CD4-positive, alpha-beta T cell treated with Interleukin-21 for 1 hour (primary cell): ENCODE results near the gene ECT2L.

Source experiments
- DNase-seq: peaks from one replicate; pipeline ENCODE4 v3.0.0-alpha.2; 2020

ECT2L gene

GRCh38 chr6:138795809-138796603, at the start of gene ECT2L:
ECT2L (plus strand) TSS chr6:138796087; CDS start chr6:138813275, 17,188 bp downstream.
- DNase-seq: no peak

- no peak for DNase-seq
Observed at GRCh38 chr6:138752017-138752416, 43.9 kb upstream of the ECT2L start.

GRCh38 chr6:138757136-138757535, 38.8 kb upstream of the ECT2L start:
- no peak for DNase-seq

- peak; percentile 53 for DNase-seq
Observed at GRCh38 chr6:138765896-138766655, 29.8 kb upstream of the ECT2L start.

- DNase-seq: no peak
Observed at GRCh38 chr6:138769102-138769676, 26.7 kb upstream of the ECT2L start.

GRCh38 chr6:138772596-138773176, 23.2 kb upstream of the ECT2L start:
- DNase-seq: no peak

- DNase-seq: peak; percentile 94
Observed at GRCh38 chr6:138773177-138774091, 22.5 kb upstream of the ECT2L start, which contains the start of gene CCDC28A. CCDC28A (plus strand) TSS chr6:138773769; CDS start chr6:138776121, 2,352 bp downstream.

- no peak for DNase-seq
Observed at GRCh38 chr6:138774370-138774769, 21.5 kb upstream of the ECT2L start.

- DNase-seq: no peak
Observed at GRCh38 chr6:138776659-138777058, 19.2 kb upstream of the ECT2L start.

GRCh38 chr6:138778331-138778730, 17.6 kb upstream of the ECT2L start:
- no peak for DNase-seq

- DNase-seq: no peak
Observed at GRCh38 chr6:138782243-138782642, 13.6 kb upstream of the ECT2L start.

GRCh38 chr6:138785079-138785478, 10.8 kb upstream of the ECT2L start:
- no peak for DNase-seq

GRCh38 chr6:138785980-138786379, 9.9 kb upstream of the ECT2L start:
- DNase-seq: no peak

- no peak for DNase-seq
Observed at GRCh38 chr6:138787138-138787537, 8.7 kb upstream of the ECT2L start.

- DNase-seq: no peak
Observed at GRCh38 chr6:138796771-138797170, 884 bp downstream of the ECT2L start.

- DNase-seq: no peak
Observed at GRCh38 chr6:138797806-138798446, 2.0 kb downstream of the ECT2L start.

GRCh38 chr6:138800377-138801150, 4.7 kb downstream of the ECT2L start:
- DNase-seq: no peak

GRCh38 chr6:138803331-138803730, 7.4 kb downstream of the ECT2L start:
- no peak for DNase-seq

GRCh38 chr6:138803861-138804260, 8.0 kb downstream of the ECT2L start:
- DNase-seq: no peak

- no peak for DNase-seq
Observed at GRCh38 chr6:138805016-138805765, 9.3 kb downstream of the ECT2L start.
